Stimulated activated CD4-positive, alpha-beta T cell treated with anti-CD3 and anti-CD28 coated beads, Interleukin-2, amount 100 ng/mL, for 24 hours (primary cell): ENCODE results near the gene ACTR1A.
A peak's percentile ranks its signal among the peaks of the same experiment; 100 is the strongest.

ENCODE experiments used
- DNase-seq, 2 donors: peaks; one replicate each; pipeline ENCODE4 v3.0.0-alpha.2; 2020

ACTR1A gene

GRCh38 chr10:102452672-102453340 is 49.7 kb downstream of the ACTR1A start:
- DNase-seq, result peak; percentile 70 to 77

GRCh38 chr10:102451105-102451969 is 51.2 kb downstream of the ACTR1A start, which contains the start of gene C10orf95:
Gene C10orf95, minus strand, starts transcription at chr10:102451543. Its CDS starts 450 bp downstream, at chr10:102451093.
- DNase-seq, result peak in 1 of 2 donors; percentile 31

GRCh38 chr10:102450374-102451104 is 52.0 kb downstream of the ACTR1A start:
- peak; percentile 80 to 85 for DNase-seq

- DNase-seq, result no peak
Measured at GRCh38 chr10:102450124-102450373, 52.5 kb downstream of the ACTR1A start.

- peak; percentile 86 to 88 for DNase-seq
Measured at GRCh38 chr10:102449321-102450123, 53.0 kb downstream of the ACTR1A start.

- no peak for DNase-seq
Measured at GRCh38 chr10:102444851-102445250, 57.7 kb downstream of the ACTR1A start.

- no peak for DNase-seq
Measured at GRCh38 chr10:102438374-102438773, 64.1 kb downstream of the ACTR1A start.

- no peak for DNase-seq
Measured at GRCh38 chr10:102437515-102437914, 65.0 kb downstream of the ACTR1A start.

- DNase-seq, result no peak
Measured at GRCh38 chr10:102436312-102436711, 66.2 kb downstream of the ACTR1A start.

GRCh38 chr10:102435529-102436233 is 66.8 kb downstream of the ACTR1A start:
- DNase-seq, result peak; percentile 40 to 70

GRCh38 chr10:102435133-102435497 is 67.4 kb downstream of the ACTR1A start:
- no peak for DNase-seq

- no peak for DNase-seq
Measured at GRCh38 chr10:102434394-102435132, 67.9 kb downstream of the ACTR1A start.

- no peak for DNase-seq
Measured at GRCh38 chr10:102433619-102434046, 68.9 kb downstream of the ACTR1A start.

GRCh38 chr10:102432162-102432950 is 70.2 kb downstream of the ACTR1A start, which contains the start of gene CUEDC2:
Gene CUEDC2, minus strand, starts transcription at chr10:102432574. Its CDS starts 7,386 bp downstream, at chr10:102425188.
- peak; percentile 98 to 99 for DNase-seq

GRCh38 chr10:102431452-102432124 is 70.9 kb downstream of the ACTR1A start:
- DNase-seq, result no peak

GRCh38 chr10:102429468-102429867 is 73.0 kb downstream of the ACTR1A start:
- DNase-seq, result no peak
